IMR-90 (cell line): ENCODE results near the gene TK2. TPM values are rescaled to one million over a fixed set of nuclear protein-coding genes. Genes with fewer than 3 reads are reported as not detected.

Experiments used
- ATAC-seq: fragments of 200-7000 bp; cut with Tn5 transposase; 2 replicates; pipeline ENCODE4 v1.9.1; 2020; ENCODE audit warnings: low read depth, mild to moderate bottlenecking, moderate library complexity
- BruUV-seq: library from RNA; stranded (reverse); fragments of 400-500 nt; replicated peaks from 2 replicates; lab custom pipeline; 2021; lab: Mats Ljungman, UMichigan
- CTCF ChIA-PET: fragments of 300-600 bp; formaldehyde crosslinking; extraction: SDS; loops from one replicate; lab custom pipeline; 2021; ENCODE audit warnings: antibody characterized with exemption; lab: Yijun Ruan, JAX
- POLR2A ChIA-PET: fragments of 300-600 bp; sonication (Branson Sonifier 250); formaldehyde crosslinking; loops from one replicate; lab custom pipeline; 2022; ENCODE audit warnings: antibody characterized with exemption; ENCODE audit not compliant: unreplicated experiment; lab: Charles Lee
- DNase-seq: peaks from one replicate; pipeline ENCODE4 v3.0.0; 2013
- H2AFZ ChIP-seq: replicated peaks from 2 replicates; pipeline ENCODE3; 2013; ENCODE audit warnings: low read length, mild to moderate bottlenecking; ENCODE audit not compliant: poor library complexity
- H2AK5ac ChIP-seq: 2 replicates; pipeline ENCODE4 v1.6.1; 2013; ENCODE audit warnings: low read depth, low read length, inconsistent platforms
- H2AK9ac ChIP-seq: replicated peaks from 2 replicates; pipeline ENCODE3; 2013; ENCODE audit warnings: mild to moderate bottlenecking, low read depth, low read length, moderate library complexity; ENCODE audit not compliant: poor library complexity
- H2BK120ac ChIP-seq: 2 replicates; pipeline ENCODE4 v1.6.1; 2013; ENCODE audit warnings: low read depth, low read length, inconsistent platforms
- H2BK15ac ChIP-seq: 3 replicates; pipeline ENCODE4 v1.6.1; 2013; ENCODE audit warnings: low read depth, low read length, inconsistent platforms
- H2BK20ac ChIP-seq: 2 replicates; pipeline ENCODE4 v1.6.1; 2013; ENCODE audit warnings: low read depth, mild to moderate bottlenecking, inconsistent platforms, low read length, moderate library complexity
- H2BK5ac ChIP-seq: 2 replicates; pipeline ENCODE4 v1.6.1; 2013; ENCODE audit warnings: mild to moderate bottlenecking, low read depth, low read length, inconsistent platforms; ENCODE audit not compliant: poor library complexity, severe bottlenecking
- H3K14ac ChIP-seq: replicated peaks from 2 replicates; pipeline ENCODE4 v1.6.1; 2013; ENCODE audit warnings: low read depth, low read length, inconsistent platforms
- H3K18ac ChIP-seq: 2 replicates; pipeline ENCODE4 v1.6.1; 2013; ENCODE audit warnings: low read depth, low read length, control low read depth
- H3K23ac ChIP-seq: 2 replicates; pipeline ENCODE4 v1.6.1; 2013; ENCODE audit warnings: low read depth, low read length, inconsistent platforms
- H3K27ac ChIP-seq: 2 replicates; pipeline ENCODE4 v1.5.1; 2013; ENCODE audit warnings: mild to moderate bottlenecking, control low read depth, low read length; ENCODE audit not compliant: insufficient read depth
- H3K27me3 ChIP-seq: 2 replicates; pipeline ENCODE4 v1.6.1; 2013; ENCODE audit warnings: low read length; ENCODE audit not compliant: control insufficient read depth, insufficient read depth
- H3K36me3 ChIP-seq: 2 replicates; pipeline ENCODE4 v1.6.1; 2013; ENCODE audit warnings: low read length, mixed read lengths; ENCODE audit not compliant: control insufficient read depth, insufficient read depth
- H3K4ac ChIP-seq: 2 replicates; pipeline ENCODE4 v1.6.1; 2013; ENCODE audit warnings: low read depth, low read length, inconsistent platforms
- H3K4me1 ChIP-seq: 2 replicates; pipeline ENCODE4 v1.6.1; 2013; ENCODE audit warnings: low read length, mixed read lengths; ENCODE audit not compliant: control insufficient read depth, insufficient read depth
- H3K4me2 ChIP-seq: 2 replicates; pipeline ENCODE4 v1.6.1; 2013; ENCODE audit warnings: low read depth, mild to moderate bottlenecking, control low read depth, low read length, moderate library complexity
- H3K4me3 ChIP-seq: 2 replicates; pipeline ENCODE4 v1.5.1; 2013; ENCODE audit warnings: low read depth, mild to moderate bottlenecking, control low read depth, low read length, moderate library complexity; ENCODE audit not compliant: insufficient read depth
- H3K56ac ChIP-seq: 2 replicates; pipeline ENCODE4 v1.6.1; 2013; ENCODE audit warnings: low read length, inconsistent platforms; ENCODE audit not compliant: insufficient read depth; ENCODE audit errors: extremely low read depth
- H3K79me1 ChIP-seq, 2 experiments: 2 replicates each; pipeline ENCODE4 v1.6.1; 2013; ENCODE audit warnings: low read length in 2 of 2, inconsistent platforms in 1 of 2, low read depth in 1 of 2
- H3K9ac ChIP-seq: 2 replicates; pipeline ENCODE4 v1.6.1; 2013; ENCODE audit warnings: low read depth, low read length, control low read depth
- H3K9me1 ChIP-seq: 2 replicates; pipeline ENCODE4 v1.6.1; 2013; ENCODE audit warnings: low read length, inconsistent platforms; ENCODE audit not compliant: insufficient read depth
- H3K9me3 ChIP-seq: 2 replicates; pipeline ENCODE4 v1.6.1; 2013; ENCODE audit warnings: low read length; ENCODE audit not compliant: control insufficient read depth, insufficient read depth
- H4K20me1 ChIP-seq: 2 replicates; pipeline ENCODE4 v1.6.1; 2013; ENCODE audit warnings: low read length, inconsistent platforms; ENCODE audit not compliant: insufficient read depth
- H4K5ac ChIP-seq: 2 replicates; pipeline ENCODE4 v1.6.1; 2013; ENCODE audit warnings: mild to moderate bottlenecking, low read depth, low read length, control low read depth
- H4K8ac ChIP-seq, 2 experiments: 2 replicates each; pipeline ENCODE4 v1.6.1; 2013; ENCODE audit warnings: low read depth in 2 of 2, low read length in 2 of 2, control low read depth in 1 of 2, inconsistent platforms in 1 of 2
- H4K91ac ChIP-seq: 2 replicates; pipeline ENCODE4 v1.6.1; 2013; ENCODE audit warnings: low read depth, low read length, inconsistent platforms; ENCODE audit not compliant: insufficient read depth
- BHLHE40 ChIP-seq: fragments of 150-350 bp; IDR thresholded peaks from 2 replicates; pipeline ENCODE4 v1.6.1; 2016; ENCODE audit warnings: mild to moderate bottlenecking, low read depth, low read length
- CEBPB ChIP-seq: IDR thresholded peaks from 2 replicates; pipeline ENCODE4 v1.6.1; 2012; ENCODE audit warnings: low read depth, low read length, improper control_type of control experiment
- CHD1 ChIP-seq: IDR thresholded peaks from 2 replicates; pipeline ENCODE4 v1.6.1; 2012; ENCODE audit warnings: low read depth, low read length, improper control_type of control experiment
- CTCF ChIP-seq: conservative IDR thresholded peaks from 2 replicates; pipeline ENCODE4 v1.5.1; 2012; ENCODE audit warnings: mild to moderate bottlenecking, low read depth, low read length, improper control_type of control experiment
- FOS ChIP-seq: fragments of 150-350 bp; IDR thresholded peaks from 2 replicates; pipeline ENCODE4 v1.6.1; 2016; ENCODE audit warnings: low read depth, low read length
- MAFK ChIP-seq: IDR thresholded peaks from 2 replicates; pipeline ENCODE4 v1.6.1; 2012; ENCODE audit warnings: low read depth, low read length, improper control_type of control experiment
- MAZ ChIP-seq: IDR thresholded peaks from 2 replicates; pipeline ENCODE4 v1.6.1; 2012; ENCODE audit warnings: low read depth, mild to moderate bottlenecking, low read length, improper control_type of control experiment, moderate library complexity, borderline replicate concordance
- MXI1 ChIP-seq: IDR thresholded peaks from 2 replicates; pipeline ENCODE4 v1.6.1; 2012; ENCODE audit warnings: low read depth, mild to moderate bottlenecking, low read length, moderate library complexity, borderline replicate concordance
- NFE2L2 ChIP-seq: fragments of 150-350 bp; IDR thresholded peaks from 2 replicates; pipeline ENCODE4 v1.6.1; 2016; ENCODE audit warnings: low read depth, mild to moderate bottlenecking, low read length
- POLR2A ChIP-seq: IDR thresholded peaks from 2 replicates; pipeline ENCODE4 v1.6.1; 2012; ENCODE audit warnings: mild to moderate bottlenecking, low read depth, low read length
- RAD21 ChIP-seq: IDR thresholded peaks from 2 replicates; pipeline ENCODE4 v1.6.1; 2012; ENCODE audit warnings: low read length, improper control_type of control experiment
- RCOR1 ChIP-seq: IDR thresholded peaks from 2 replicates; pipeline ENCODE4 v1.6.1; 2012; ENCODE audit warnings: mild to moderate bottlenecking, low read length, improper control_type of control experiment; ENCODE audit not compliant: insufficient replicate concordance
- RFX5 ChIP-seq: IDR thresholded peaks from 2 replicates; pipeline ENCODE4 v1.8.0; 2012; ENCODE audit warnings: low read depth, mild to moderate bottlenecking, low read length, moderate library complexity
- SMC3 ChIP-seq: fragments of 150-350 bp; IDR thresholded peaks from 2 replicates; pipeline ENCODE4 v1.6.1; 2016; ENCODE audit warnings: low read depth, mild to moderate bottlenecking, antibody characterized with exemption, low read length, moderate library complexity
- WGBS, 2 experiments: methylation state at CpG; one replicate each; pipeline versions ENCODE4 v1.1.5 to v1.1.7; 2013; ENCODE audit warnings: missing lambda C conversion rate in 2 of 2; ENCODE audit not compliant: insufficient read length in 1 of 2; ENCODE audit errors: extremely low coverage in 2 of 2; 5-methylcytosine and 5-hydroxymethylcytosine counted together
- dilution Hi-C: fragments of 300-500 bp; cut with HindIII; formaldehyde crosslinking; loops from one replicate; pipeline ENCODE4 v1.14.3; 2018; ENCODE audit warnings: low sequenced_read_pairs; ENCODE audit not compliant: unreplicated experiment
- in situ Hi-C: fragments of 300-500 bp; cut with MboI; formaldehyde crosslinking; loops from 3 replicates; pipeline ENCODE4 v1.14.3; 2019; ENCODE audit warnings: low sequenced_read_pairs, inconsistent platforms, mixed read lengths
- intact Hi-C: fragments of 100-400 bp; cut with micrococcal nuclease; formaldehyde crosslinking; loops from 2 replicates; pipeline ENCODE4 v1.10.0; 2022
- polyA plus RNA-seq, 3 experiments: library from polyadenylated mRNA; depleted of rRNA; stranded (reverse); fragments of >200 nt; gene quantifications; 2 replicates each; pipeline ENCODE4 v1.2.3, GENCODE V29; 2012; ENCODE audit warnings: low replicate concordance in 1 of 3
- total RNA-seq: library from RNA; depleted of rRNA; stranded (reverse); fragments of >200 nt; gene quantifications from 2 replicates; pipeline ENCODE4 v1.2.3, GENCODE V29; 2012
- TF ChIP-seq, protein P1 (sequence below): fragments of 150-350 bp; IDR thresholded peaks from 2 replicates; pipeline ENCODE4 v1.6.1; 2017; ENCODE audit warnings: mild to moderate bottlenecking, antibody characterized with exemption, low read length, low read depth
- TF ChIP-seq, protein P2 (sequence below): fragments of 150-350 bp; IDR thresholded peaks from 2 replicates; pipeline ENCODE4 v1.6.1; 2016; ENCODE audit warnings: low read depth, mild to moderate bottlenecking, low read length, moderate library complexity, borderline replicate concordance

TK2 gene
- total and polyA plus RNA-seq, 2 of the 4 experiments (the other 2 are of a cell fraction), result 14.7 to 16.5 TPM

- no peak overlapping the region for H4K8ac ChIP-seq
- H3K9me1 ChIP-seq, result peaks cover 10% of the 10 kb centered on the region; the same call in 1 of the 2 replicates
- H4K91ac ChIP-seq, result no peak overlapping the region
- no peak overlapping the region for H3K18ac ChIP-seq
- no peak overlapping the region for H3K27ac ChIP-seq
- H3K4me1 ChIP-seq, result no peaks in the 10 kb centered on the region
- H2BK120ac ChIP-seq, result no peak overlapping the region
- H3K4me2 ChIP-seq, result no peak overlapping the region
- H3K9ac ChIP-seq, result no peak overlapping the region
- no peak for ATAC-seq
- no peak overlapping the region for H4K5ac ChIP-seq
- 100% methylated on average over 3 of the region's 5 CpGs; no CpG with 5 or more reads in 1 of the 2 experiments for WGBS, 2 experiments
- H3K4ac ChIP-seq, result no peak overlapping the region
- intact Hi-C loops (no loop called here), dilution Hi-C loops (no loop called here), in situ Hi-C loops (no loop called here)
- H2AK5ac ChIP-seq, result no peak overlapping the region
- H3K23ac ChIP-seq, result no peak overlapping the region
- no peak overlapping the region for H3K14ac ChIP-seq
- H3K36me3 ChIP-seq, result peaks cover 47% of the 10 kb centered on the region
- H4K20me1 ChIP-seq, result no peaks in the 10 kb centered on the region
- H3K4me3 ChIP-seq, result no peak overlapping the region
- no peaks in the 10 kb centered on the region for H3K79me1 ChIP-seq
- H3K56ac ChIP-seq, result no peak overlapping the region
- no peaks in the 10 kb centered on the region for H3K27me3 ChIP-seq
- CTCF ChIA-PET, result interaction anchor here (0.6 kb wide), 1 partner anchor 892 kb away, joined by 3 read pairs; no protein-coding TSS in a partner anchor
- no peak for DNase-seq
- H2AFZ ChIP-seq, result peak overlapping the region; percentile 11
- peak overlapping the region; percentile 28 for H2AK9ac ChIP-seq
- no peak overlapping the region for H2BK15ac ChIP-seq
- no TSS peak for BruUV-seq
- H2BK5ac ChIP-seq, result no peak overlapping the region
- POLR2A ChIA-PET, result no interaction called here
- H3K9me3 ChIP-seq, result no peaks in the 10 kb centered on the region
- no peak overlapping the region for H2BK20ac ChIP-seq
- TF ChIP-seq SMC3 (no peak), CEBPB (no peak), RFX5 (no peak), CTCF (no peak), BHLHE40 (no peak), CHD1 (no peak), NFE2L2 (no peak), POLR2A (no peak), MAZ (no peak), RCOR1 (no peak), RAD21 (no peak), MXI1 (no peak), FOS (no peak), MAFK (no peak)
- TF ChIP-seq, protein P1, sequence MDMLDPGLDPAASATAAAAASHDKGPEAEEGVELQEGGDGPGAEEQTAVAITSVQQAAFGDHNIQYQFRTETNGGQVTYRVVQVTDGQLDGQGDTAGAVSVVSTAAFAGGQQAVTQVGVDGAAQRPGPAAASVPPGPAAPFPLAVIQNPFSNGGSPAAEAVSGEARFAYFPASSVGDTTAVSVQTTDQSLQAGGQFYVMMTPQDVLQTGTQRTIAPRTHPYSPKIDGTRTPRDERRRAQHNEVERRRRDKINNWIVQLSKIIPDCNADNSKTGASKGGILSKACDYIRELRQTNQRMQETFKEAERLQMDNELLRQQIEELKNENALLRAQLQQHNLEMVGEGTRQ, result no peak
- TF ChIP-seq, protein P2, sequence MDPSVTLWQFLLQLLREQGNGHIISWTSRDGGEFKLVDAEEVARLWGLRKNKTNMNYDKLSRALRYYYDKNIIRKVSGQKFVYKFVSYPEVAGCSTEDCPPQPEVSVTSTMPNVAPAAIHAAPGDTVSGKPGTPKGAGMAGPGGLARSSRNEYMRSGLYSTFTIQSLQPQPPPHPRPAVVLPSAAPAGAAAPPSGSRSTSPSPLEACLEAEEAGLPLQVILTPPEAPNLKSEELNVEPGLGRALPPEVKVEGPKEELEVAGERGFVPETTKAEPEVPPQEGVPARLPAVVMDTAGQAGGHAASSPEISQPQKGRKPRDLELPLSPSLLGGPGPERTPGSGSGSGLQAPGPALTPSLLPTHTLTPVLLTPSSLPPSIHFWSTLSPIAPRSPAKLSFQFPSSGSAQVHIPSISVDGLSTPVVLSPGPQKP, result no peak
These were observed 21.6 kb downstream of the TK2 start for GRCh38 chr16:66528294-66528693.
